ENCODE results near the gene KCNB1. TPM values are rescaled to one million over a fixed set of nuclear protein-coding genes. Genes with fewer than 3 reads are reported as not detected.

Gene KCNB1
- total and polyA plus RNA-seq, 2 of the 4 experiments (the other 2 are of a cell fraction): 0.05 TPM; not detected in 1

- intact Hi-C loops (cut with micrococcal nuclease): no loop called here
- Histone ChIP-seq H2AFZ (replicated peaks; ENCODE audit: low read length, poor library complexity) (no peak overlapping the region), H3K4me2 (ENCODE audit: low read depth, low read length) (no peak overlapping the region), H4K5ac (ENCODE audit: low read depth, low read length) (no peak overlapping the region), H3K14ac (replicated peaks; ENCODE audit: low read depth, low read length) (no peak overlapping the region), H3K36me3 (ENCODE audit: control insufficient read depth, insufficient read depth, low read length) (no peaks in the 10 kb centered on the region), H2BK120ac (ENCODE audit: low read depth, low read length) (no peak overlapping the region), H4K91ac (ENCODE audit: insufficient read depth, low read depth, low read length) (no peak overlapping the region), H3K27ac (ENCODE audit: insufficient read depth, low read length) (no peak overlapping the region), H2AK5ac (ENCODE audit: low read depth, low read length) (no peak overlapping the region), H3K4me3 (ENCODE audit: insufficient read depth, low read depth, low read length) (no peak overlapping the region), H3K23ac (ENCODE audit: low read depth, low read length) (no peak overlapping the region), H3K18ac (ENCODE audit: low read depth, low read length) (no peak overlapping the region), H3K9ac (ENCODE audit: low read depth, low read length) (no peak overlapping the region), H2BK15ac (ENCODE audit: low read depth, low read length) (no peak overlapping the region), H2BK5ac (ENCODE audit: low read depth, low read length, poor library complexity, severe bottlenecking) (no peak overlapping the region), H3K79me1 (ENCODE audit: low read depth in 1 of 2, low read length in 2 of 2) (no peaks in the 10 kb centered on the region), H3K27me3 (ENCODE audit: control insufficient read depth, insufficient read depth, low read length) (peaks cover 44% of the 10 kb centered on the region), H2AK9ac (replicated peaks; ENCODE audit: low read depth, low read length, poor library complexity) (no peak overlapping the region), H4K8ac (ENCODE audit: low read depth in 2 of 2, low read length in 2 of 2) (no peak overlapping the region), H3K4me1 (ENCODE audit: control insufficient read depth, insufficient read depth, low read length) (no peaks in the 10 kb centered on the region), H3K9me3 (ENCODE audit: control insufficient read depth, insufficient read depth, low read length) (no peaks in the 10 kb centered on the region), H3K56ac (ENCODE audit: extremely low read depth, insufficient read depth, low read length) (no peak overlapping the region), H2BK20ac (ENCODE audit: low read depth, low read length) (no peak overlapping the region), H4K20me1 (ENCODE audit: insufficient read depth, low read length) (no peaks in the 10 kb centered on the region), H3K9me1 (ENCODE audit: insufficient read depth, low read length) (no peaks in the 10 kb centered on the region), H3K4ac (ENCODE audit: low read depth, low read length) (no peak overlapping the region)
- ChIA-PET POLR2A (ENCODE audit: unreplicated experiment) (no interaction called here), CTCF (no interaction called here)
- DNase-seq: no peak
- dilution Hi-C loops (cut with HindIII; ENCODE audit: low sequenced_read_pairs, unreplicated experiment): no loop called here
- TF ChIP-seq RCOR1 (IDR thresholded peaks at IDR 0.05; ENCODE audit: insufficient replicate concordance, low read length) (no peak), POLR2A (IDR thresholded peaks at IDR 0.05; ENCODE audit: low read depth, low read length) (no peak), CEBPB (IDR thresholded peaks at IDR 0.05; ENCODE audit: low read depth, low read length) (no peak), NFE2L2 (IDR thresholded peaks at IDR 0.05; ENCODE audit: low read depth, low read length) (no peak), FOS (IDR thresholded peaks at IDR 0.05; ENCODE audit: low read depth, low read length) (no peak), CHD1 (IDR thresholded peaks at IDR 0.05; ENCODE audit: low read depth, low read length) (no peak), CTCF (conservative IDR thresholded peaks at IDR 0.05; ENCODE audit: low read depth, low read length) (no peak), RAD21 (IDR thresholded peaks at IDR 0.05; ENCODE audit: low read length) (no peak), RFX5 (IDR thresholded peaks at IDR 0.05; ENCODE audit: low read depth, low read length) (no peak), MXI1 (IDR thresholded peaks at IDR 0.05; ENCODE audit: borderline replicate concordance, low read depth, low read length) (no peak), SMC3 (IDR thresholded peaks at IDR 0.05; ENCODE audit: low read depth, low read length) (no peak), USF2 (IDR thresholded peaks at IDR 0.05; ENCODE audit: low read depth, low read length) (no peak), ELK1 (IDR thresholded peaks at IDR 0.05; ENCODE audit: borderline replicate concordance, low read depth, low read length) (no peak), MAFK (IDR thresholded peaks at IDR 0.05; ENCODE audit: low read depth, low read length) (no peak), MAZ (IDR thresholded peaks at IDR 0.05; ENCODE audit: borderline replicate concordance, low read depth, low read length) (no peak), BHLHE40 (IDR thresholded peaks at IDR 0.05; ENCODE audit: low read depth, low read length) (no peak)
- in situ Hi-C loops (cut with MboI; ENCODE audit: low sequenced_read_pairs): no loop called here
- no peak for ATAC-seq (ENCODE audit: low read depth)
- no TSS peak for BruUV-seq (replicated peaks)
- WGBS, 2 experiments (ENCODE audit: extremely low coverage in 2 of 2, insufficient read length in 1 of 2): 67% methylated on average over 1 of the region's 6 CpGs; no CpG with 5 or more reads in 1 of the 2 experiments
These were observed 19.8 kb downstream of the KCNB1 start for GRCh38 chr20:49462626-49463025.

Measured in IMR-90 (cell line).